Choroid plexus epithelial cell (primary cell): Measurements from ENCODE around the gene FOXC2.

Experiments
- DNase-seq: peaks from one replicate; pipeline ENCODE4 v3.0.0-alpha.2; 2010; ENCODE audit warnings: low read depth
- H3K4me3 ChIP-seq: 2 replicates; pipeline ENCODE4 v1.5.1; 2011; ENCODE audit warnings: low read depth, mild to moderate bottlenecking, control low read depth, low read length, moderate library complexity
- CTCF ChIP-seq: conservative IDR thresholded peaks from 2 replicates; pipeline ENCODE4 v1.5.1; 2011; ENCODE audit warnings: low read depth, mild to moderate bottlenecking, control low read depth, inconsistent platforms, low read length, moderate library complexity

FOXC2 gene

GRCh38 chr16:86566601-86566965, at the start of gene FOXC2:
Gene FOXC2 (plus strand): TSS chr16:86566829. CDS start chr16:86567336, 507 bp downstream.
- DNase-seq: peak; percentile 99
- H3K4me3 ChIP-seq: peak within 1 kb of the TSS; percentile 91

GRCh38 chr16:86517033-86517432, 49.6 kb upstream of the FOXC2 start:
- peak overlapping the region; percentile 59 for H3K4me3 ChIP-seq
- no peak for TF ChIP-seq CTCF
- DNase-seq: no peak

More at GRCh38 chr16:86566601-86566965, at the start of gene FOXC2:
- TF ChIP-seq CTCF: no peak

- peak; percentile 93 for TF ChIP-seq CTCF
- H3K4me3 ChIP-seq: no peak overlapping the region
- peak; percentile 85 for DNase-seq
Measured at GRCh38 chr16:86517652-86518258, 48.9 kb upstream of the FOXC2 start.

DNA sequence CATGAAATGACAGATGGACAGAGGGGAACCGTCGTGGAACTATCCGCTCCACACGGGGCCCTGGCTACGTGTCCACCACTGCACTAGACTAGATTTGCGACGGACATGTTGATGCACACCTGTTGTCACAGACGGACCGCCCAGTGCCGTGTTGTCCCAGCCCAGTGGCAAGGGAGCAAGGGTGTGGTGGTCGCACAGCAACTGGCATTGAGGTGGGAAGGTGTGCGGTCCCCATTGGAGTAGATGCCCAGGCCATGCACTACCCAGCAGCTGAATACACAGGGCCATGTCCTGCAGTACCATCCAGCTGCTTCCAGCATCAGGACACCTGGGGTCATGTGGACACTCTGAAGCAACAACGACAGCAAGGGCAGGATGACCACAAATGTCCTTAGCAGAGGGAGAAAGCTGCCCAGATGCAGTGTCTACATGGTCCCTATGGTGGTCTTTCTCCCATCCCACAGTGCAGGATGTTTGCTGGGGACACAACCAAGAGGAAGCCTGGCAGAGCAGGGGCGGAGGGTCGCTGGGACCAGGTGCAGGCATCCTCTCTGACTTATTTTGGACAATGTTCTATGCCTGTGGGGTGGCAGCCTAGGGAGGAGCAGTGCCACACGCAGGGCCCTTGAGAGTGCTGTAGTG, 47.5 kb upstream of the FOXC2 start:
- no peak overlapping the region for H3K4me3 ChIP-seq
- no peak for TF ChIP-seq CTCF
- no peak for DNase-seq

DNA sequence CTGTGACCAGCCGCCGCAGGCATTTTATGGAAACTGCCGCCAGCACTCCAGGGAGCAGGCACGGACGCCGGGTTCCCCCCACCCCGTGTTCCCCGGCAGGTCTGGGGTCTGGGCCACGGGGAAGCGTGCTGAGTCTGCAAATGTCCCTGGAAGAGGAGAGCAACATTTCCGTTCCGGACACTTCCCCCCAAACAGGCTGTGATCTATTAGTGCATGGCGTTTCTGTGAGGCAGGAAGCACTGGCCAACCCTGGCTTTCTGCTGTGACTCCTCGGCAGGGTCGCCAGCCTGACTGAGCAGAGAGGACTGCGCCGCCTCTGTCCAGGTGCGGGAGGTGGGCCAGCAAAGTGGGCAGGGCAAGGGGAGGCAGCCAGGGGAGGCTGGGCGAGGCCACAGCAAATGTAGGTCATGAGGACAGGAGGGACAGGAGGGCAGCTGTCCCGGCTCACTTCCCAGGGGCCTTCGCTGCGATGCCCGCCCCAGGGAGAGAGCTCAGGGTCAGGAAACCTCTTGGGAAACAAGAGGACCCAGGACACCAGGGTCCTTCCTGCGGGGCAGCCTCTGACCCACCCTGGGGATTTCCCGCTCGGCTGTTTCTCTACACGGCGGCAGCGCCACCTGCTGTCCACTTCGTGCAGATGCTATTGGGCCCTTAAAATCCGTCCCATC, 46.8 kb upstream of the FOXC2 start:
- DNase-seq: peak; percentile 70
- peak overlapping the region; percentile 37 for H3K4me3 ChIP-seq

More for the DNA sequence above, 46.8 kb upstream of the FOXC2 start:
- peak; percentile 94 for TF ChIP-seq CTCF
